Epithelial cell of prostate (primary cell): Measurements from ENCODE around the gene NTRK2.
A peak's percentile ranks its signal among the peaks of the same experiment; 100 is the strongest.

Experiments used
- DNase-seq: peaks from one replicate; pipeline ENCODE4 v3.0.0-alpha.2; 2011; ENCODE audit warnings: low read depth, low spot score
- H3K27ac ChIP-seq: fragments of 450-650 bp; 2 replicates; pipeline ENCODE4 v1.5.1; 2017; ENCODE audit warnings: mild to moderate bottlenecking

The NTRK2 gene

DNA sequence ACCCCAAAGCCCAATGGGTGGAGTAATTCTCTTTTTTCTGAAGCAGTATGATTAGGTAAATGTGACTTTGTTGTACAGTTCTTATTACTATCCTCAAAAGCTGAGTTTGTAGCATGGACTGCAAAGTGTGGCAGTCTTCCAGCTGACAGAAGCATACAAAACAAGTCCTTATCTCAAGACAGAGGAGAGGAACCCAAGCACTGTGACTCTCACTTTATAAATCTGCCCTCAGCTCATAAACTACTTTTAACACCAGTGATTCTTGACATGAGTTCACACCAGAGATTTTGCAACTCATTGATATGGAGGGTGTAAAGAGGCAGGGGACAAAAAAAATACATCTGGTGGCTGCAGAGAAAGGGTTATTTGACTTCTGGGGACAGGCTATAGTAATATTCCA is 251.6 kb downstream of the NTRK2 start:
- H3K27ac ChIP-seq: no peak overlapping the region
- no peak for DNase-seq

DNA sequence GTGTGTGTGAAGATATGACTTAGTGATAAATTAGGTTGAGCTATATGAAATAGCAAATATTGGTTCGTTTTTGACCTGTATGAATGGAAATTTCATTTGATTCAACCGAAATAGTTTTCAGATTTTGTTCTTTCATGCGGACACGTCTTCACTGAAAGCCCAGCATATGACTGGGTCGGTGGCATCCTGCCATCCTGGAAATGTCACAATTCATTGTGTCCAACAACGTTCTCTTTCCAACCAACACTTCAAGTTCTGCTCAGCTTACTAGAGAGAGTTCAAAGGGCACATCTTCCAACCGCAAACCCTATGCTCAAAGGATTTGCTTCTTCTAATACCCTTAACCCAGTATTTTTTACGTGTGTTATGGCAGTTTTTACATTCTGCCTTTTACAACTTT is 252.5 kb downstream of the NTRK2 start:
- no peak overlapping the region for H3K27ac ChIP-seq
- no peak for DNase-seq

DNA sequence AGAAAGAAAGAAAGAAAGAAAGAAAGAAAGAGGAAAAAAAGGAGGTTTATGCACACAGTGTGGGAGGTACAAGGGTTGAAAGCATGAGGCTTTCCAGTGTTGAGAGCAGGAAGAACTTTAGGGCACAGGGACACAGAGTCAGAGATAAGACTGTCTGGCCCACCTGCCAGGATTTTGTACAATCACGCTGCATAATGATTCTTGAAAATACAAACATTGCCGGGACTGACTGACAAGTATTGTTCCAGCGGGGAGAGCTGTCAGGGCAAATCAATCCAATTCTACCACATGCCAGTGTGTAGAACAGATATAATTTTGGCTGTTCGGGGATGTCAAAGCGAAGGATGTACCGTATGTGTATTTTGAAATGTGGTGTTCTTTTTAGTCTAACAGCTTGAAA is 254.7 kb downstream of the NTRK2 start:
- no peak for DNase-seq
- no peak overlapping the region for H3K27ac ChIP-seq

DNA sequence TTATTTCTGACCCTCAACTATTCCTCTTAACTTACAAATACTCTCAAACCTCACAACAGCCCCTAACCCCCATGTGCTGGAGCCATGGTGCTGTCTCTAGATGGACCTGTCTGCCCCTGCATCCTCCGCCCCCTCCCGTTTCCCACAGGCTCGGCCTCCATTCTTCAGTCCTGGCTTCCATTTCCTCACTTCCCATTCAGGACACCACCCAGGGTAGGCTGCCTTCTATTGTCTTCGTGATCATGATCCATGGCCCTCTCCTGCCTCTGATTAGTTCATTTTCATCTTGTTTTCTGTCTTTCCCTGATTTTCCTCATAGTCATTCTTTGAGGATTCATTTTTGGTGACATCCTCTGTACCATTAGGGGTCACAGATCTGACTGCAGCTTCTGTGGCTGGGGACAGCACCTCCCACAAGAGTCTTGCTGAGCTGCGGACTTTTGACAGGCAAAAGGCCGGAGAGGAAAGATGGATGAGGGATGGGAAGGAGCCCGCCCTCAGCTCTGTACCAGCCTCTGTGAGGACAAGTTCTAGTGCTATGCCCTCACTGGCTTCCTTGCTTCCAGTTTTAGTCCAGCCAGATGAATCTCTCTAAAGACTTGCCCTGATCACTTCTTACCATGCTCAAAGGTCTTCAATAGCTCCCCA is 255.8 kb downstream of the NTRK2 start:
- no peak for DNase-seq
- H3K27ac ChIP-seq: no peak overlapping the region

DNA sequence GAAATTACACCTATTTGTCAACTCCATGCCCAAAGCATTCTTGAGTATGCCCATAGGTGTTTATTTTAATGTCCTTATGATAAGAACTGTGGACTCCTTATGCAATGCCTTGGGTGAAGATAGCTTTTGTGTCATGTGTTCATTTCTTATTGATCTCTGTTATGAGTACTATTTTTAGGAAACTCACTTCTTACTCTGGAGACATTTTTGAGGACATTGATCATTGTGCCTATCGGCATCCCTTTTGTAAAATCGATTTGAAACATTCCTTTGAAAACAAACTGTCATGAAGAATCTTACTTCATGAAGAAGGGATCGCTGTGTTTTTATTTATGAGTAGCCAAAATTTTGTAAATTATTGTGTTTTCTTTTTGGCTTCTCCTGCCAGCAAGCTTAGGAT is 257.3 kb downstream of the NTRK2 start:
- no peak for DNase-seq
- no peak overlapping the region for H3K27ac ChIP-seq

DNA sequence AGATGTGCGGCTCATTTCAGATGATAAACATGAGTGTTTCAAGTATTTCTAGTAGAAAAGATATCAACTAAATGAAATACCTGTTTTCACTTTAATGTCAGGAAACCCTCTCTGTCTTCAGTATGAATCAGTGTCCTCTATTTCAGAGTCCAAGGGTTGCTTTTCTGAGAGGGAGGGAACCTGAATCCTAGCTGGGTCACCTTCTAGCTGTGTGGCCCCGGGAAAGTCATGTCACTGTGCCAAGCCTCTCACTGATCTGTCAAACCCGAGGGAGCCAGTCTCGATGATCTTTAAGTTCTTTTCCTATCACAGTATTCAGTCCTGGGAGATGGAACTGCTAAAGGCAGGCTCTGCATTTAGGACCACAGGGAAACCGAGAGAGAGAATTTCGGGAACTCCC is 258.9 kb downstream of the NTRK2 start:
- H3K27ac ChIP-seq: no peak overlapping the region
- no peak for DNase-seq

DNA sequence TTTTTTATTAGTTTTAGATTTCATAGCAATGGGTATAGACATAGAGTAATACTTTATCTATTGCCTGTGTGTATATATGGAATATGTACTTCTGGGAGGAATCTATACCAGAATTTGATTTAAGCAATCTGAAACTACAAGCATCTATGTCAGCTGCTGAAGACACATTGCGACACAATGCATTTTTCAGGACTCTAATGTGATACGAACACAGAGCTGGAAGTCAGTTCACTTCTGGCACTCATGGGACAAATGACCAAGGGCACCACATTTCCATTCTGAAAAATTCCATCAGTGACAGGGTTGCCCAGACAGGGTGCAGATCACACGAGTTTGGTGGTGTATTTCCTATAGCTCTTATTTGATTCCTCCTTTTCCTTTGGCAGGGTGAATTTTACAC is 259.5 kb downstream of the NTRK2 start:
- no peak for DNase-seq
- H3K27ac ChIP-seq: no peak overlapping the region

DNA sequence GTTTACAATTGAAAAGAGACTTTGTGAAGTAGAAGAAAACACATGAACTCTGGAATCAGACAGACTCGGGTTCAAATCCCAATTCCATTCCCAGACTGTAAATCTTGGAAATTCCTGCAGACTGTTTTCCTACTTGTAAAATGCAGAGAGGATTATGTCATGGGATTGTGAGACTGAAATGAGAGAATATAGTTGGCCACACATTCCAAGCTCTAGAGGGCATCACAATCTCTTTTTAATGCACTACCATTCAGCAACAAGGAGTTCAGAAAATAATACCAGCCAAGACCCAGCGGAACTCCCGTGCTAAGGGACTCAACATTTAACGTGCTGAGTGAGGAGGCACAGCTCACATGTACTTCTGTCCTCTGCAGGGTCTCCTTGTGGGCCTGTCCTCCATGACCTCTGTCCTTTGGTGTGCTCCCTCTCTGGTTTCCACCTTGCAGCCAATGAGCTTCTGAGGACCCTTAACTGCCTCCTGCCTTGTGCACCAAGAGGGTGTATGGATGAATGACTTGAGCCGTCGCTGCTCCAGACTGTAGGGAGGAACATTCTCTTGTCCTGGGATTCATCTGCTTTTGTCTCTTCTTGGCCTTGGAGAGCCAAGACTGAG is 263.5 kb downstream of the NTRK2 start:
- no peak for DNase-seq
- H3K27ac ChIP-seq: no peak overlapping the region

DNA sequence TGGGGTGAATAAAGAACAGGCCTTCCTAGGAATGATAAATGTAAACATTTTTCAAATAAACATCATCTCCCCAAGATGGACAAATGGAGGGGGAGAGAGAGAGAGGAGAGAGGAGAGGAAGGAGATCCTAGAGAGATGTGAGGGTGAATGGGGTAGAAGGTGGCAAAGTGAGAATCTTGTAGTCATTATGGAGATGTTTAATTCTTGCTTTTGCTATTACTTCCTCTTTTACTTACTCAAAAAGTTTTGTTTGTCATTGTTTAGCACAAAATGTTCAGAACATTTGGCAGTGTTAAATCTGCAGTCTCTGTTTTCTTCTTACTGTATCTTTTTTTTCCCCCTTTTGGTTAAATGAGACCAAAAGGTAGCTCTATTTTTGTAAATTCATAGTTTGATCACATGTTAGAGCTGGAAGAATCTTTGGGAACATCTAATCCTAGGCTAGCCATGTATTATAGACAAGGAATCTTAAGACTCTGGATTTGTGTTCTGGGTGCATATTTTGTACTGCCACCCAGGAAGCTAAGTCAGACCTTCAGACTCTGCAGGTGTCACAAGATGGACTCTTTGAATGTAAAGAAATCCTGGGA is 266.1 kb downstream of the NTRK2 start:
- no peak overlapping the region for H3K27ac ChIP-seq
- DNase-seq: no peak

DNA sequence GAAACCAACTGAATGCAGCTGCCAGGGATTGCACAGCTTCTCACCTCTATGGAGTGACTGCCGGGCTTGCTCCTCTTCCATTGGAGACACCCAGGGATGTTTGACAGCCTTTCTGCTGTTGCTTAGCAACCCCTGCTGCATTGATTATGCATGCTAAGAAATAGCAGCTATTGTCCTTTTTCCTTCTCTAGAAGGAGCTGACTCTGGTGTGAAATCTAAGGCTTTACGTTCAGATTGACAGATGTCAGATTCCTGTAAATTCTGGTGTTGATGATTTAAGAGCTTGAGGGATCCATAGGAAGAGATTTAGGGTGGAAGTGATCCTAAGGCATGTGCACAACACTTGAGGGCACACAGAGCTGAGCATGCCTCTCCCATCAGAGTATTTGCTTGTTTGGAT is 267.7 kb downstream of the NTRK2 start:
- no peak for DNase-seq
- H3K27ac ChIP-seq: no peak overlapping the region

DNA sequence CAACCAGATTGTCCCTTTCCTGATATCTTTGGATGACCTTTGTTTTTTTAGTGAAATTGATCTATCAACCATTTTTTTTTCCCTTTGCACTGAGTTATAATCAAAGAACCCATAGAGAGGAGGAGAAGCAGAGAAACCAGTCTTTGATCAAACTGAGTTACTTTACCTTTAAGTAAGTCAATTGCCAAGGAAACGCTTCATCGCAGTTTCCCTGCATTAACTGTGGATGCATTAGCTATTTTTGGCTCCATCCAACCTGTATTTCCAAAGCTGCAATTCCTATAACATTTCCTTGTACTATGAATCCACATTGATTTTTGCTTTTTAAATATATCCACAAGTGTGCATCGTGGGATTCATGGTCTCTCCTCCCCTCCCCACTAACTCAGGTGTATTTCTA is 268.1 kb downstream of the NTRK2 start:
- no peak overlapping the region for H3K27ac ChIP-seq
- DNase-seq: no peak

DNA sequence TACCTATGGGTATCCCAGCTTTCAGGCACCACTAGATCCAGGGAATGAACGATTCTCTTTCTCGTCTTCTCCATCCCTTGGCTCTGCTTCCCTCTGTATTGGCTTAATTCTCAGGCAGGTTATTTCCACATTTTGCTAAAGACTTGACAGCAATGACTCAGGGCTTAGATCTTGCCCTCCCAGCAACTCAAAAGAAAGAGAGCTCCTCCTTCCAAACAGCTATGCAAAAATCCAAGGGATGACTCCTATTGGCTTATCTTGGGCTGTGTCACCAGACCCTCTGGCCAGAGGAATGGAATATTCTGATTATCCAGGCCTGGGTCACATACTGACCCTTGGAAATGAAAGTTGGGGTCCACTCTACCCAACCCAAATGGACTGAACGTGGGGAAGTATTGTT is 270.2 kb downstream of the NTRK2 start:
- H3K27ac ChIP-seq: peak overlapping the region; percentile 35
- DNase-seq: no peak

DNA sequence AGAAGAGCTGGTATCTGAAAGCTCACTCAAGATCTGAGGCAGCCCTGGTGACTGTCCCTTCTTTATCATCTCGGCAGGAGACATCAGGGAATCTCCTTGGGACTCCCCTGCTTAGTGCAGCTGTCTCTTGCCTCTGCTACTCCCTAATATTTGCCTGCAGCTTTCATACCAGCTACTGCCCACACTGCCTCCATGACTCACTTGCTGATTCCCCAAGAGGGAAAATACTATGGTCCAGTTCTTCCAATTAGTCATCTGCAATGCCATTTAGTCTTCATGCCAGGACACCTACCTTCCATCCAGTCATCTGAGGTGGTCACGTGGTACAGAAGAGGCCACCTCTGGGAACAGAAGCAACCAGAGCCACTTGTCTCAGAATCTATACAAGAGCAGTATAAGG is 270.8 kb downstream of the NTRK2 start:
- H3K27ac ChIP-seq: peak overlapping the region; percentile 35
- DNase-seq: peak; percentile 75

DNA sequence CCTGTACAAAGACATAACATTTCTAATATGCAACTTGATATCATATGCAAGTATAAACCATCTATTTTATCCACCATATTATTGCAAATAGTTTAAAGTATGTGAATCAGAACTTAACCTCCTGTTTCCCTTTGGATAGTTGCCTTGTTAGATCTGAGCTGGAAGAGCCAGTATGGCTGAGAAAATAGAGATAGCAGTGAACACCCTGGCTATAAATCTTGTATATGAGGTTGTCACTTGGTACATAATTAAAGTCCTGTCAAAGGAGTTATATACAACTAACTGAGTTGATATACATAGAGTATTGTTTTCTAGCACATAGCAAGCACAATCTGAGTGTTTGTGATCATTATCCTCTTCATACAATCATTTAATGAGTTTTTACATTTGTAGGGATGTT is 272.3 kb downstream of the NTRK2 start:
- DNase-seq: no peak
- H3K27ac ChIP-seq: no peak overlapping the region

DNA sequence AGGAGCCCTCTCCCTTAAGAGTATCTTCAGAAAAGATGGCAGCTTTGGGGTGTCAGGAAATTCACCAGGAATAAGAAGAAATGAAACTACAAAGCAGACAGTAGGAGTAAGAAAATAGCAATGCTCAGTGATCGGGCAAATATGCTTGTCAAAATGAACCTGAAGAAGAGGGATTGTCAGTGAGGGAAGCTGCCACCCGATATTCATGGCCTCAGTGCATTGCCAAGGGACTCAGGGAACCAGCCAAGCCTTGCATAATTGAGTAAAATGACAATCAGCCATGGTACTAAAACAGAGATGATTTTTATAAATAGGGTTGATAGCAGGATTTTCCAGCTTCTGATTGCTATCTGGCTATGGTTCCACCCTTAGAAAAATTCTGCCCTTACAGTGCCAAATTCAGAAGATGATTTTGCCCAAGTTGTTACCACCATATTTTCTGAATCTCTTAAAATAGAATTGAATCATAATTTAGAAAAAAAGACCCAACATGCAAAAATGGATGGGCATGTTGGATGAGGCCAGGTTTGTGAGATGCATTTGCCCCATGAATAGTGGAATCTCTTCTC is 274.0 kb downstream of the NTRK2 start:
- no peak overlapping the region for H3K27ac ChIP-seq
- DNase-seq: no peak

DNA sequence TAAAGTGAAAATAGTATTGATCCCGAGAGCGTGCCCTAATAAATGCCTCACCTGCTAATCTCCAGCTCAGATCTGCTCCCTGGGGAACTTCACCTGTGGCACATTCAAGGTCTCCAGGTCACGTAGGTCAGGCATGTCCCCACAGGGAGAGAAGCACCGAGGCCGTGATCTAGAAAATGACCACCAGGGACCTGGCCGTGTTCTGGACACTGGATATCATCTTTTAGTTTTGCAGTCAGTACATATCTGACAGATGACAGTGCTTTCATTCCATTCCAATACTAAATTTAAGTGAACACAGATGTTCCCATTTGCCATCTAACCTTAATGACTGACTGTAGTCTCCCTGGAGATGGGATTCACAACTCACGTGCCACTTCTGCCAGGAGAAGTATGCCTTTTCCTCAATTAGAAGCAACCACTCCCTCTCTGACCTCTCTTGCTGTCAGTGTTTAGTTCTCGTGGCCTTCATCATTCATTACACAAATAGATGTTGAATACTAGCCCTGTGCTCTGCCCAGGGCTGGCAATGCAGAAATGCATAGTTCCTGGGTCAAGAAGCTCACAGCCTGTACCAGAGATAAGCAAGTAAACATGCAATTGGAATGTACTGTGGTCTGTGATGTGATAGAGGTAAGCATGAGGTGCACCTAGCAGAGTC is 276.5 kb downstream of the NTRK2 start:
- DNase-seq: no peak
- no peak overlapping the region for H3K27ac ChIP-seq

DNA sequence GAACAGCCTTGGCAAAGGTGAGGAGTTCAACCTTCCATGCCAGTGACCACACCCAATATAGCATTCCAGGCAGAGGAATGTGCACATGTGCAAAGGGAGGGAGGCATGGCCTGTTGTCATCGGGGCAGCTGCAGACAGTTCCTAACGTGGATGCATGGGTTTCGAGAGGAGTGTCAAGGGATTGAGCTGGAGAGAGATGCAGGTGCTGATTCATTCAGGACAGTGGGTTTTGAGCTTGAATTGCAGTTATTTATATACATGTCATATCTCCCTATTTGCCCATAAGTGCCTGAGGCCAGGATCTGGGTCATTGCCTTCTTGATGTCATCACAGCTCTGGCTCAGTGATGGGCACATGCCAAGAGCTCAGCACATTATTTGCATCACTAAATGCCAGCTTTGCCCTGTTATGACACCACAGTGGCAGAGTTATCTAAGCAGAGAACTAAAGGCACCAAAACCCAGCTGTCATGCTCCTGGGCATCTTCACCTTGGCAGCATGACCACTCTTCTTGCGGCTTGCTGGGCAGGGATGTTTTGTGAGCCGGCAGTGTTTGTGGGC is 278.0 kb downstream of the NTRK2 start:
- DNase-seq: no peak
- no peak overlapping the region for H3K27ac ChIP-seq

DNA sequence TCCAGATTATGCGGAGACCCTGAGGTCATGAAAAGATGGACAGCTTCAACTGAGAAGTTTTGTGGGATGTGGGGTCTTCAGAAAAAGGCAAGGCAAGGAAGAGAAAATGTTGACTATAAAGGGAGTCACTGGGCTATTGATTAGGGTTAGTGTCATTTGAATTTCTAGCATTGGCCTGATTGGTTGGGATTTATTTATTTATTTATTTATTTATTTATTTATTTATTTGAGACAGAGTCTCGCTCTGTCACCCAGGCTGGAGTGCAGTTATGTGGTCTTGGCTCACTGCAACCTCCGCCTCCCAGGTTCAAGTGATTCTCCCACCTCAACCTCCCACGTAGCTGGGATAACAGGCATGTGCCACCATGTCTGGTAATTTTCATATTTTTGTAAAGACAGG is 279.7 kb downstream of the NTRK2 start:
- no peak overlapping the region for H3K27ac ChIP-seq
- DNase-seq: no peak

DNA sequence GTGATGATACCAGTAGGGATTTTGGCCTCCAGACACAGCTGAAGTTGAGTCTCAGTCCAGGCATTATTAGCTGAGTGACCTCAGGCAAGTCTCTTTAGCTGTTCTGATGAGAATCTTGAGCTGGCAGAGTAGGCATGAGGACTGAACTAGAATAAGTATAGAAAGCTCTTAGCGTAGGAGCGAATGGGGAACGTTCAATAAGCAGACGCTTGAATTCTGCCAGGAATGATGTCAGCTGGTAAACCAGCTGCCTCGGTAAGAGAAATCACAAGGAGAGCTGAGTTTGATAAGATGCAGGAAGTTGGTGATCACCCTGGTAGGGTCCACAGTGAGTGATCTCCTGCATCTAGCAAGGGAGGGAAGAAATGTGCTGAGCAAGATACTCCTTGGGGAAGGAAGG is 280.4 kb downstream of the NTRK2 start:
- DNase-seq: no peak
- no peak overlapping the region for H3K27ac ChIP-seq

DNA sequence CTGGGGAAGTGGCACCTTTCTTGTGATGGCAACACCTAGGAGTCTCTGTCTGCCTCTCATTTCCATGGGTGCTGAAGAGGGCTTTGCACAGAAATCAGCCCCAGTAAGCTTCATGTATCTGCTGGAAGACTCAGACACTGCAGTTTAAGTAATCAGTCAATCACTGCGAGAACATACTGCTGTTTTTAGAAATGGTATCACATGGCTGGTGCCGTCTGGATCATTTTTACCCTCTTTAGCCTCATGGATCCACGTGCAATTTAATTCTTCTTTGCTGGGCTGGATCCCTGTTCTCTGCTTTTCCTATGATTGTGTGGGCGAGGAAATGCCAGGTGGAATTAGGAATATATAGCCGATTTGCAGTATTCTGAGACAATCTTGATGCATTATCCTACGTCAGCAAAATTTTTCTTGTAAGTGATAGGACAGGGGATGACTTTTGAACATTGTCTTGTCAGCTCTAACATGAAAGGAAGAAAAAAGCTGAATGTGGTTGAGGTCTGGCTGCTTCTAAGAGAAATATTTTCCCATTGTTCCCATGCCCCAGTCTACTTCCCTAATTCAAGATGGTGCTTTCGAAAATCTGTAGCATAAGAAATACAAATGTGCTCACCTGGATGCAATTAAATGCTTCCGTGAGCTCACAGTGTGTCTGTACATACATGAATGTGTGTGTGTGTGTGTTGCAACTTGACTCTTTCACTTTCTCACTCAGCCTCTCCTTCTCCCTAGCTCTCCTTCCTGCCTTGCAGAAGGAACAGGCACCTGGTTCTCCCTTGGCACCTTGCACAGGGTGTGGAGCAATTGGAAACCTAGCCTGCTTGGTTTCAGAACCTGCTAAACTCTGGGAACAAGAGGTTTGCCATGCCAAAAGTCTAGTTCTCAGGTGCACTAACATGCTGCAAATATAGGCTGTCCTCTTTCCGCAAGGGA is 281.6 kb downstream of the NTRK2 start:
- no peak overlapping the region for H3K27ac ChIP-seq
- DNase-seq: no peak
